IMR-90 (cell line): ENCODE results near the gene MAPK10. TPM values are rescaled to one million over a fixed set of nuclear protein-coding genes. Genes with fewer than 3 reads are reported as not detected.
"Not testable (repeated sequence)": the region's sequence is repeated elsewhere in the genome, so short reads cannot be mapped to it uniquely, and the experiment has no call there.

Experiments
- ATAC-seq: fragments of 200-7000 bp; cut with Tn5 transposase; 2 replicates; pipeline ENCODE4 v1.9.1; 2020; ENCODE audit warnings: low read depth, mild to moderate bottlenecking, moderate library complexity
- BruUV-seq: library from RNA; stranded (reverse); fragments of 400-500 nt; replicated peaks from 2 replicates; lab custom pipeline; 2021; lab: Mats Ljungman, UMichigan
- CTCF ChIA-PET: fragments of 300-600 bp; formaldehyde crosslinking; extraction: SDS; loops from one replicate; lab custom pipeline; 2021; ENCODE audit warnings: antibody characterized with exemption; lab: Yijun Ruan, JAX
- POLR2A ChIA-PET: fragments of 300-600 bp; sonication (Branson Sonifier 250); formaldehyde crosslinking; loops from one replicate; lab custom pipeline; 2022; ENCODE audit warnings: antibody characterized with exemption; ENCODE audit not compliant: unreplicated experiment; lab: Charles Lee
- DNase-seq: peaks from one replicate; pipeline ENCODE4 v3.0.0; 2013
- H2AFZ ChIP-seq: replicated peaks from 2 replicates; pipeline ENCODE3; 2013; ENCODE audit warnings: low read length, mild to moderate bottlenecking; ENCODE audit not compliant: poor library complexity
- H2AK5ac ChIP-seq: 2 replicates; pipeline ENCODE4 v1.6.1; 2013; ENCODE audit warnings: low read depth, low read length, inconsistent platforms
- H2AK9ac ChIP-seq: replicated peaks from 2 replicates; pipeline ENCODE3; 2013; ENCODE audit warnings: mild to moderate bottlenecking, low read depth, low read length, moderate library complexity; ENCODE audit not compliant: poor library complexity
- H2BK120ac ChIP-seq: 2 replicates; pipeline ENCODE4 v1.6.1; 2013; ENCODE audit warnings: low read depth, low read length, inconsistent platforms
- H2BK15ac ChIP-seq: 3 replicates; pipeline ENCODE4 v1.6.1; 2013; ENCODE audit warnings: low read depth, low read length, inconsistent platforms
- H2BK20ac ChIP-seq: 2 replicates; pipeline ENCODE4 v1.6.1; 2013; ENCODE audit warnings: low read depth, mild to moderate bottlenecking, inconsistent platforms, low read length, moderate library complexity
- H2BK5ac ChIP-seq: 2 replicates; pipeline ENCODE4 v1.6.1; 2013; ENCODE audit warnings: mild to moderate bottlenecking, low read depth, low read length, inconsistent platforms; ENCODE audit not compliant: poor library complexity, severe bottlenecking
- H3K14ac ChIP-seq: replicated peaks from 2 replicates; pipeline ENCODE4 v1.6.1; 2013; ENCODE audit warnings: low read depth, low read length, inconsistent platforms
- H3K18ac ChIP-seq: 2 replicates; pipeline ENCODE4 v1.6.1; 2013; ENCODE audit warnings: low read depth, low read length, control low read depth
- H3K23ac ChIP-seq: 2 replicates; pipeline ENCODE4 v1.6.1; 2013; ENCODE audit warnings: low read depth, low read length, inconsistent platforms
- H3K27ac ChIP-seq: 2 replicates; pipeline ENCODE4 v1.5.1; 2013; ENCODE audit warnings: mild to moderate bottlenecking, control low read depth, low read length; ENCODE audit not compliant: insufficient read depth
- H3K27me3 ChIP-seq: 2 replicates; pipeline ENCODE4 v1.6.1; 2013; ENCODE audit warnings: low read length; ENCODE audit not compliant: control insufficient read depth, insufficient read depth
- H3K36me3 ChIP-seq: 2 replicates; pipeline ENCODE4 v1.6.1; 2013; ENCODE audit warnings: low read length, mixed read lengths; ENCODE audit not compliant: control insufficient read depth, insufficient read depth
- H3K4ac ChIP-seq: 2 replicates; pipeline ENCODE4 v1.6.1; 2013; ENCODE audit warnings: low read depth, low read length, inconsistent platforms
- H3K4me1 ChIP-seq: 2 replicates; pipeline ENCODE4 v1.6.1; 2013; ENCODE audit warnings: low read length, mixed read lengths; ENCODE audit not compliant: control insufficient read depth, insufficient read depth
- H3K4me2 ChIP-seq: 2 replicates; pipeline ENCODE4 v1.6.1; 2013; ENCODE audit warnings: low read depth, mild to moderate bottlenecking, control low read depth, low read length, moderate library complexity
- H3K4me3 ChIP-seq: 2 replicates; pipeline ENCODE4 v1.5.1; 2013; ENCODE audit warnings: low read depth, mild to moderate bottlenecking, control low read depth, low read length, moderate library complexity; ENCODE audit not compliant: insufficient read depth
- H3K56ac ChIP-seq: 2 replicates; pipeline ENCODE4 v1.6.1; 2013; ENCODE audit warnings: low read length, inconsistent platforms; ENCODE audit not compliant: insufficient read depth; ENCODE audit errors: extremely low read depth
- H3K79me1 ChIP-seq, 2 experiments: 2 replicates each; pipeline ENCODE4 v1.6.1; 2013; ENCODE audit warnings: low read length in 2 of 2, inconsistent platforms in 1 of 2, low read depth in 1 of 2
- H3K9ac ChIP-seq: 2 replicates; pipeline ENCODE4 v1.6.1; 2013; ENCODE audit warnings: low read depth, low read length, control low read depth
- H3K9me1 ChIP-seq: 2 replicates; pipeline ENCODE4 v1.6.1; 2013; ENCODE audit warnings: low read length, inconsistent platforms; ENCODE audit not compliant: insufficient read depth
- H3K9me3 ChIP-seq: 2 replicates; pipeline ENCODE4 v1.6.1; 2013; ENCODE audit warnings: low read length; ENCODE audit not compliant: control insufficient read depth, insufficient read depth
- H4K20me1 ChIP-seq: 2 replicates; pipeline ENCODE4 v1.6.1; 2013; ENCODE audit warnings: low read length, inconsistent platforms; ENCODE audit not compliant: insufficient read depth
- H4K5ac ChIP-seq: 2 replicates; pipeline ENCODE4 v1.6.1; 2013; ENCODE audit warnings: mild to moderate bottlenecking, low read depth, low read length, control low read depth
- H4K8ac ChIP-seq, 2 experiments: 2 replicates each; pipeline ENCODE4 v1.6.1; 2013; ENCODE audit warnings: low read depth in 2 of 2, low read length in 2 of 2, control low read depth in 1 of 2, inconsistent platforms in 1 of 2
- H4K91ac ChIP-seq: 2 replicates; pipeline ENCODE4 v1.6.1; 2013; ENCODE audit warnings: low read depth, low read length, inconsistent platforms; ENCODE audit not compliant: insufficient read depth
- ELK1 ChIP-seq: fragments of 150-350 bp; IDR thresholded peaks from 2 replicates; pipeline ENCODE4 v1.6.1; 2016; ENCODE audit warnings: low read depth, mild to moderate bottlenecking, low read length, moderate library complexity, borderline replicate concordance
- USF2 ChIP-seq: fragments of 150-350 bp; IDR thresholded peaks from 2 replicates; pipeline ENCODE4 v1.6.1; 2017; ENCODE audit warnings: mild to moderate bottlenecking, antibody characterized with exemption, low read length, low read depth
- WGBS, 2 experiments: methylation state at CpG; one replicate each; pipeline versions ENCODE4 v1.1.5 to v1.1.7; 2013; ENCODE audit warnings: missing lambda C conversion rate in 2 of 2; ENCODE audit not compliant: insufficient read length in 1 of 2; ENCODE audit errors: extremely low coverage in 2 of 2; 5-methylcytosine and 5-hydroxymethylcytosine counted together
- dilution Hi-C: fragments of 300-500 bp; cut with HindIII; formaldehyde crosslinking; loops from one replicate; pipeline ENCODE4 v1.14.3; 2018; ENCODE audit warnings: low sequenced_read_pairs; ENCODE audit not compliant: unreplicated experiment
- in situ Hi-C: fragments of 300-500 bp; cut with MboI; formaldehyde crosslinking; loops from 3 replicates; pipeline ENCODE4 v1.14.3; 2019; ENCODE audit warnings: low sequenced_read_pairs, inconsistent platforms, mixed read lengths
- intact Hi-C: fragments of 100-400 bp; cut with micrococcal nuclease; formaldehyde crosslinking; loops from 2 replicates; pipeline ENCODE4 v1.10.0; 2022
- polyA plus RNA-seq, 3 experiments: library from polyadenylated mRNA; depleted of rRNA; stranded (reverse); fragments of >200 nt; gene quantifications; 2 replicates each; pipeline ENCODE4 v1.2.3, GENCODE V29; 2012; ENCODE audit warnings: low replicate concordance in 1 of 3
- total RNA-seq: library from RNA; depleted of rRNA; stranded (reverse); fragments of >200 nt; gene quantifications from 2 replicates; pipeline ENCODE4 v1.2.3, GENCODE V29; 2012

Gene MAPK10
- total and polyA plus RNA-seq, 2 of the 4 experiments (the other 2 are of a cell fraction), result 2.8 to 6.5 TPM

- Histone ChIP-seq H2AFZ (no peak overlapping the region), H3K9ac (no peak overlapping the region), H2AK5ac (no peak overlapping the region), H3K79me1 (no peaks in the 10 kb centered on the region), H3K4me1 (0 out of 2 replicates have a peak, but pooled peaks cover 1% of the 10 kb centered on the region), H3K14ac (no peak overlapping the region), H3K9me3 (no peaks in the 10 kb centered on the region), H3K36me3 (no peaks in the 10 kb centered on the region), H3K56ac (no peak overlapping the region), H3K27ac (no peak overlapping the region), H2BK20ac (no peak overlapping the region), H3K18ac (no peak overlapping the region), H3K4ac (no peak overlapping the region), H2AK9ac (no peak overlapping the region), H3K4me3 (no peak overlapping the region), H3K27me3 (no peaks in the 10 kb centered on the region), H3K23ac (no peak overlapping the region), H2BK120ac (no peak overlapping the region), H2BK5ac (no peak overlapping the region), H4K5ac (no peak overlapping the region), H4K20me1 (no peaks in the 10 kb centered on the region), H2BK15ac (no peak overlapping the region), H3K9me1 (0 out of 2 replicates have a peak, but pooled peaks cover 3% of the 10 kb centered on the region), H4K91ac (no peak overlapping the region), H4K8ac (no peak overlapping the region), H3K4me2 (no peak overlapping the region)
- ChIA-PET CTCF (no interaction called here), POLR2A (no interaction called here)
- DNase-seq, result no peak
- no CpG with 5 or more reads among the region's 1 CpG for WGBS, 2 experiments
- TF ChIP-seq USF2 (no peak), ELK1 (no peak)
- ATAC-seq, result no peak
- BruUV-seq, result no TSS peak
- in situ Hi-C loops, result no loop called here
- intact Hi-C loops, result no loop called here
- dilution Hi-C loops, result no loop called here
These were observed 270.8 kb downstream of the MAPK10 start for GRCh38 chr4:86089053-86089452.

DNA sequence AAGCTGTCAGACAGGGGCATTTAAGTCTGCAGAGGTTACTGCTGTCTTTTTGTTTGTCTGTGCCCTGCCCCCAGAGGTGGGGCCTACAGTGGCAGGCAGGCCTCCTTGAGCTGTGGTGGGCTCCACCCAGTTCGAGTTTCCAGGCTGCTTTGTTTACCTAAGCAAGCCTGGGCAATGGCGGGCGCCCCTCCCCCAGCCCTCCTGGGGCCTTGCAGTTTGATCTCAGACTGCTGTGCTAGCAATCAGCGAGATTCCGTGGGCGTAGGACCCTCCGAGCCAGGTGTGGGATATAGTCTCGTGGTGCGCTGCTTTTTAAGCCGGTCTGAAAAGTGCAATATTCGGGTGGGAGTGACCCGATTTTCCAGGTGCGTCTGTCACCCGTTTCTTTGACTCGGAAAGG lies 284.1 kb downstream of the MAPK10 start:
- H4K20me1 ChIP-seq, H3K23ac ChIP-seq, H2BK15ac ChIP-seq, H3K27ac ChIP-seq, dilution Hi-C loops, H3K9ac ChIP-seq, CTCF ChIA-PET, H3K4ac ChIP-seq, H3K14ac ChIP-seq, H3K18ac ChIP-seq, intact Hi-C loops, H3K27me3 ChIP-seq, DNase-seq, H3K4me1 ChIP-seq, H3K36me3 ChIP-seq, H3K56ac ChIP-seq, in situ Hi-C loops, BruUV-seq, H3K9me3 ChIP-seq, H2AK9ac ChIP-seq, H3K4me2 ChIP-seq, H4K91ac ChIP-seq, H2AFZ ChIP-seq, H2BK5ac ChIP-seq, H2BK20ac ChIP-seq, H3K9me1 ChIP-seq, H4K8ac ChIP-seq, H2AK5ac ChIP-seq, H3K79me1 ChIP-seq, ATAC-seq, H4K5ac ChIP-seq, POLR2A ChIA-PET, H3K4me3 ChIP-seq, H2BK120ac ChIP-seq: not testable (repeated sequence)
- WGBS, 2 experiments, result no CpG with 5 or more reads among the region's 15 CpGs
